Mesenteric fat pad (tissue), 1 donor: ENCODE data around the gene CHRNB2. TPM values are rescaled to one million over a fixed set of nuclear protein-coding genes. Genes with fewer than 3 reads are reported as not detected.
A peak's percentile ranks its signal among the peaks of the same experiment; 100 is the strongest.

ENCODE experiments used
- DNase-seq: peaks from one replicate; pipeline ENCODE4 v3.0.0-alpha.2; 2020; ENCODE audit warnings: low spot score
- total RNA-seq: library from RNA; stranded (reverse); fragmentation: NEBNext Ultra II Directional; extraction: Animal tissue kit (Norgen Biotek cat#: 25700); gene quantifications from one replicate; pipeline ENCODE4 v1.2.1, GENCODE V29; 2021
- donor health status: DM: yes; HTN: yes; CAD: no.

The CHRNB2 gene
- total RNA-seq, 1 donor from 2014 or later, result not detected

GRCh38 chr1:154608397-154609270 is 41.1 kb downstream of the CHRNB2 start:
- no peak for DNase-seq

- no peak for DNase-seq
These were observed 42.1 kb downstream of the CHRNB2 start for GRCh38 chr1:154609398-154610380.

- no peak for DNase-seq
These were observed 43.7 kb downstream of the CHRNB2 start for GRCh38 chr1:154611150-154611862.

- no peak for DNase-seq
These were observed 46.7 kb downstream of the CHRNB2 start for GRCh38 chr1:154614247-154614646.

GRCh38 chr1:154614901-154615300 is 47.3 kb downstream of the CHRNB2 start:
- DNase-seq, result no peak

- DNase-seq, result no peak
These were observed 47.8 kb downstream of the CHRNB2 start for GRCh38 chr1:154615411-154615810.

GRCh38 chr1:154616659-154617345 is 49.2 kb downstream of the CHRNB2 start:
- DNase-seq, result no peak

- no peak for DNase-seq
These were observed 51.8 kb downstream of the CHRNB2 start for GRCh38 chr1:154619181-154619948.

- DNase-seq, result no peak
These were observed 53.2 kb downstream of the CHRNB2 start for GRCh38 chr1:154620751-154621150.

- no peak for DNase-seq
These were observed 54.3 kb downstream of the CHRNB2 start for GRCh38 chr1:154621875-154622274.

- DNase-seq, result no peak
These were observed 55.0 kb downstream of the CHRNB2 start for GRCh38 chr1:154622503-154623039.

GRCh38 chr1:154623358-154623757 is 55.8 kb downstream of the CHRNB2 start:
- no peak for DNase-seq

GRCh38 chr1:154624746-154625643 is 57.4 kb downstream of the CHRNB2 start:
- no peak for DNase-seq

GRCh38 chr1:154626456-154627256 is 59.1 kb downstream of the CHRNB2 start:
- no peak for DNase-seq

GRCh38 chr1:154627257-154628120 is 59.9 kb downstream of the CHRNB2 start:
- peak; percentile 95 for DNase-seq

- no peak for DNase-seq
These were observed 60.5 kb downstream of the CHRNB2 start for GRCh38 chr1:154628121-154628405.
